K562 (cell line): Measurements from ENCODE around the gene POLRMT. TPM values are rescaled to one million over a fixed set of nuclear protein-coding genes. Genes with fewer than 3 reads are reported as not detected.

ENCODE experiments used
- ATAC-seq: fragments of 200-7000 bp; cut with Tn5 transposase; 3 replicates; pipeline ENCODE4 v1.9.1; 2020; ENCODE audit warnings: moderate library complexity
- BruUV-seq: library from RNA; stranded (reverse); fragments of 400-500 nt; replicated peaks from 2 replicates; lab custom pipeline; 2021; lab: Mats Ljungman, UMichigan
- CTCF ChIA-PET: fragments of 300-600 bp; formaldehyde crosslinking; extraction: SDS; loops from one replicate; lab custom pipeline; 2021; ENCODE audit warnings: low intra/inter-chr PET ratio; lab: Yijun Ruan, JAX
- POLR2A ChIA-PET: fragments of 300-600, 350-650 bp; sonication (Branson Sonifier 250); formaldehyde crosslinking; extraction: SDS; loops from one replicate; lab custom pipeline; 2021; ENCODE audit warnings: antibody characterized with exemption, inconsistent platforms; lab: Yijun Ruan, JAX
- DNase-seq, 4 experiments: peaks; one replicate each; pipeline versions ENCODE4 v3.0.0 to v3.0.0-alpha.2; 2011 to 2018; ENCODE audit warnings: low spot score in 3 of 4, mixed read lengths in 3 of 4; ENCODE audit errors: extremely low read depth in 1 of 4
- FAIRE-seq: peaks from 2 replicates; lab custom pipeline; 2011; peaks lifted over from hg19 to GRCh38; lab: Jason Lieb, UNC
- H2AFZ ChIP-seq: 2 replicates; pipeline ENCODE4 v1.6.0; 2011; ENCODE audit warnings: low read depth, low read length, control low read depth, inconsistent platforms
- H3K27ac ChIP-seq: fragments of 200-600 bp; 3 replicates; pipeline ENCODE4 v1.8.0; 2011; ENCODE audit warnings: low read depth, mild to moderate bottlenecking, control low read depth, inconsistent platforms, low read length, moderate library complexity, mixed read lengths; ENCODE audit errors: extremely low read depth
- H3K27me3 ChIP-seq, 2 experiments: fragments of 300-600 bp in 1 of 2; 2 replicates in 1 of 2; 3 replicates in 1 of 2; pipeline versions ENCODE4 v1.6.0 to v1.8.0; 2011; ENCODE audit warnings: inconsistent platforms in 2 of 2, low read length in 2 of 2, mild to moderate bottlenecking in 1 of 2, mixed read lengths in 1 of 2, moderate library complexity in 1 of 2; ENCODE audit not compliant: control insufficient read depth in 2 of 2, insufficient read depth in 2 of 2
- H3K36me3 ChIP-seq: fragments of 300-600 bp; 3 replicates; pipeline ENCODE4 v1.8.0; 2011; ENCODE audit warnings: mild to moderate bottlenecking, low read length, inconsistent platforms; ENCODE audit not compliant: control insufficient read depth, insufficient read depth
- H3K4me1 ChIP-seq, 2 experiments: fragments of 200-600 bp in 1 of 2; replicated peaks in 1 of 2; 2 replicates in 1 of 2; 3 replicates in 1 of 2; pipeline versions ENCODE4 v1.5.1 to v1.8.0; 2011; ENCODE audit warnings: inconsistent platforms in 2 of 2, low read length in 2 of 2, mild to moderate bottlenecking in 1 of 2, mixed read lengths in 1 of 2, moderate library complexity in 1 of 2; ENCODE audit not compliant: control insufficient read depth in 2 of 2, insufficient read depth in 2 of 2
- H3K4me2 ChIP-seq: 2 replicates; pipeline ENCODE4 v1.6.1; 2011; ENCODE audit warnings: low read length, control low read depth, inconsistent platforms, mixed read lengths; ENCODE audit not compliant: insufficient read depth
- H3K4me3 ChIP-seq: fragments of 200-600 bp; sonication (generic), shearing (Covaris generic); 2 replicates; pipeline ENCODE4 v1.5.1; 2016; ENCODE audit warnings: control low read depth, inconsistent platforms
- H3K79me2 ChIP-seq: fragments of 200-600 bp; 3 replicates; pipeline ENCODE4 v1.8.0; 2011; ENCODE audit warnings: low read length, inconsistent platforms; ENCODE audit not compliant: control insufficient read depth, insufficient read depth
- H3K9ac ChIP-seq, 2 experiments: 2 replicates each; pipeline versions ENCODE4 v1.6.0 to v1.6.1; 2011; ENCODE audit warnings: low read depth in 2 of 2, low read length in 2 of 2, control low read depth in 1 of 2, inconsistent platforms in 1 of 2, mild to moderate bottlenecking in 1 of 2, mixed read lengths in 1 of 2; ENCODE audit not compliant: insufficient read depth in 1 of 2
- H3K9me1 ChIP-seq: one replicate; pipeline ENCODE4 v1.6.0; 2011; ENCODE audit warnings: inconsistent platforms, mild to moderate bottlenecking, low read length, moderate library complexity; ENCODE audit not compliant: control insufficient read depth, insufficient read depth
- H3K9me3 ChIP-seq: replicated peaks from 2 replicates; pipeline ENCODE4 v1.5.1; 2011; ENCODE audit warnings: low read depth, low read length, inconsistent platforms; ENCODE audit not compliant: control insufficient read depth, insufficient read depth
- H4K20me1 ChIP-seq: replicated peaks from 2 replicates; pipeline ENCODE4 v1.6.1; 2011; ENCODE audit warnings: low read length, inconsistent platforms, mixed read lengths; ENCODE audit not compliant: control insufficient read depth, insufficient read depth
- ARNT ChIP-seq, 2 experiments: fragments of 450-650 bp; IDR thresholded peaks; 2 replicates each; pipeline ENCODE4 v1.6.1; 2016; ENCODE audit warnings: mild to moderate bottlenecking in 1 of 2
- ATF1 ChIP-seq, 2 experiments: fragments of 450-650 bp in 1 of 2; IDR thresholded peaks; 2 replicates each; pipeline ENCODE4 v1.6.1; 2016; ENCODE audit warnings: missing compliant biosample characterization in 1 of 2, missing genetic modification characterization in 1 of 2
- RCOR1 ChIP-seq, 2 experiments: IDR thresholded peaks; 2 replicates each; pipeline ENCODE4 v1.6.1; 2012; ENCODE audit warnings: low read depth in 2 of 2, low read length in 2 of 2, borderline replicate concordance in 1 of 2, improper control_type of control experiment in 1 of 2
- ZNF584 ChIP-seq: fragments of 200-800 bp; sonication (Bioruptor generic); IDR thresholded peaks from 2 replicates; pipeline ENCODE4 v1.6.1; 2016; ENCODE audit warnings: low read depth, mild to moderate bottlenecking, missing genetic modification characterization, missing compliant biosample characterization
- WGBS: fragments of 100-300 bp; shearing (Covaris generic); methylation state at CpG from one replicate; pipeline ENCODE4 v1.1.6; 2016; ENCODE audit warnings: low coverage, mixed read lengths; ENCODE audit not compliant: insufficient coverage; ENCODE audit errors: missing lambda C conversion rate; 5-methylcytosine and 5-hydroxymethylcytosine counted together
- in situ Hi-C: fragments of 300-500 bp; cut with MboI; formaldehyde crosslinking; loops from 4 replicates; pipeline ENCODE4 v1.15.0; 2018; ENCODE audit warnings: inconsistent platforms, mixed read lengths
- intact Hi-C: fragments of 100-400 bp; cut with micrococcal nuclease; formaldehyde crosslinking; loops from 2 replicates; pipeline ENCODE4 v1.14.2; 2022
- polyA plus RNA-seq, 8 experiments: library from polyadenylated mRNA; depleted of rRNA in 4 of 8; stranded (reverse) in 5 of 8; unstranded in 3 of 8; fragments of >200 nt; fragmentation: Nextera tagmentation in 2 of 8; fragmentation: Illumina TruSeq in 1 of 8; extraction: Ambion mirVana in 2 of 8; extraction: Trizol in 1 of 8; gene quantifications; 2 replicates each; pipeline versions ENCODE4 v1.2.1 to v1.2.3, GENCODE V29; 2011 to 2014; ENCODE audit warnings: inconsistent platforms in 1 of 8, missing spikeins in 1 of 8
- total RNA-seq, 7 experiments: library from RNA; depleted of rRNA in 6 of 7; stranded (reverse); fragments of >200 nt in 6 of 7; fragmentation: Illumina TruSeq in 2 of 7; extraction: Trizol in 2 of 7; gene quantifications; 2 replicates each; pipeline versions ENCODE4 v1.2.1 to v1.2.3, GENCODE V29; 2011 to 2021; ENCODE audit warnings: low replicate concordance in 1 of 7
- TF ChIP-seq, protein P1 (sequence below), 2 experiments: fragments of 450-650 bp; formaldehyde crosslinking in 1 of 2; IDR thresholded peaks; 2 replicates each; pipeline versions ENCODE4 v1.4.0 to v1.6.1; 2014 to 2020; ENCODE audit warnings: mild to moderate bottlenecking in 2 of 2, borderline replicate concordance in 1 of 2, low read depth in 1 of 2
- TF ChIP-seq, protein P2 (sequence below), 2 experiments: fragments of 250-450 bp in 1 of 2; fragments of 450-650 bp in 1 of 2; sonication (Bioruptor Pico) in 1 of 2; IDR thresholded peaks; 2 replicates each; pipeline versions ENCODE4 v1.6.1 to v1.8.0; 2016 to 2021; ENCODE audit warnings: mild to moderate bottlenecking in 2 of 2, moderate library complexity in 2 of 2, missing compliant biosample characterization in 1 of 2, missing genetic modification characterization in 1 of 2

Gene POLRMT
- total and polyA plus RNA-seq, 9 of the 15 experiments (the other 6 are each of a cell fraction or from before 2014, with no cell fraction given), result 30.3 to 144 (median 68.0) TPM

DNA sequence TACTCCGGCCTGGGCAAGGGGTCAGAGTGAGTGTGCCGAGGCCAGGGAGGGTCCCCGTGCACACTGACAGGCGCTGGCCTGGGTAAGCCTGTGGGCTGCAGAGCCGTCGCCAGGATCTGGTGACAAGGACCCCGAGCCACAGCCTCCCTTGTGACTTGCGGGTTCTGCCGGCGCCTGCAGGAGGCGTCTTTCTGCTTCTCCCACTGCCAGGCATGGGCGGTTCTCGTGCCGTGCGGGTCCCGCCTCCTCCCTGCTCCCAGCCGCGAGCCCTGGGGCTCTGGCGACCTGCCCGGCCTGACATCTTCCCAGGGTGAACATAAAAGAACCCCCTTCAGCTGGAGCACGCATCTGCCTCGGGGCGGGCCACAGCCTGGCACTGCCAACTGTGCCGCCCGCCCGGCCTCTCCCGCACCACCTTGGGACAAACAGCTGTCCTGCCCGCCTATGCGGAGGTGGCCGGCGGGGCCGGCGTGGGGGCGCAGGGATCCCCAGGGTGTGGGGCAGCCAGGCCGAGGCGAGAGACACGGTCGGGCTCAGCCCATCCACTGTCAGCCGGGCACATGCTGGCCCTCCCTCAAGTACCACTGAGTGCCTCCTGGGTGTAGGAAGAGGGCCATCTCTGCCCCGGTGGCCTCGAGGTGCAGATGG, 45.1 kb downstream of the POLRMT start:
- Histone ChIP-seq H3K9me3 (no peaks in the 10 kb centered on the region), H3K9ac (no peak overlapping the region), H3K27ac (no peak overlapping the region), H4K20me1 (peaks cover 21% of the 10 kb centered on the region), H3K9me1 (no peaks in the 10 kb centered on the region), H3K4me3 (no peak overlapping the region), H2AFZ (no peak overlapping the region), H3K79me2 (no peaks in the 10 kb centered on the region), H3K27me3 (peaks cover 0 to 13% of the 10 kb centered on the region in 2 experiments; a peak in 2 of 5 replicates), H3K4me2 (no peak overlapping the region), H3K36me3 (peaks cover 5% of the 10 kb centered on the region; the same call in 1 of the 3 replicates), H3K4me1 (peaks cover 3 to 89% of the 10 kb centered on the region in 2 experiments; a peak in 3 of 5 replicates)
- BruUV-seq, result no TSS peak
- ChIA-PET POLR2A (no interaction called here), CTCF (interaction anchor here (0.5 kb wide), 1 partner anchor 393 kb away, joined by 3 read pairs; no protein-coding TSS in a partner anchor)
- in situ Hi-C loops (no loop called here), intact Hi-C loops (loop anchor here (10.0 kb wide), 2 partner anchors 53 to 147 kb away; partner anchors contain the start of gene CDC34)
- DNase-seq, result peak; percentile 39 to 76 (median 48)
- 41% methylated on average over 27 of the region's 41 CpGs for WGBS
- peak; percentile 44 for FAIRE-seq
- ATAC-seq, result peak; percentile 61
- TF ChIP-seq ZNF584 (CRISPR knock-in tag) (no peak), RCOR1 (IDR thresholded peaks at IDR 0.05; ENCODE audit: borderline replicate concordance in 1 of 2, low read depth in 2 of 2, low read length in 2 of 2) (peak in 1 of 2 experiments; percentile 36; a peak in 1 of 4 replicates), ARNT (IDR thresholded peaks at IDR 0.05) (no peak), ATF1 (CRISPR knock-in tag; IDR thresholded peaks at IDR 0.05) (no peak), ATF1 (tag; IDR thresholded peaks at IDR 0.05) (0 out of 2 replicates have a peak, but pooled peaks have one; percentile 21)
- TF ChIP-seq, protein P1, sequence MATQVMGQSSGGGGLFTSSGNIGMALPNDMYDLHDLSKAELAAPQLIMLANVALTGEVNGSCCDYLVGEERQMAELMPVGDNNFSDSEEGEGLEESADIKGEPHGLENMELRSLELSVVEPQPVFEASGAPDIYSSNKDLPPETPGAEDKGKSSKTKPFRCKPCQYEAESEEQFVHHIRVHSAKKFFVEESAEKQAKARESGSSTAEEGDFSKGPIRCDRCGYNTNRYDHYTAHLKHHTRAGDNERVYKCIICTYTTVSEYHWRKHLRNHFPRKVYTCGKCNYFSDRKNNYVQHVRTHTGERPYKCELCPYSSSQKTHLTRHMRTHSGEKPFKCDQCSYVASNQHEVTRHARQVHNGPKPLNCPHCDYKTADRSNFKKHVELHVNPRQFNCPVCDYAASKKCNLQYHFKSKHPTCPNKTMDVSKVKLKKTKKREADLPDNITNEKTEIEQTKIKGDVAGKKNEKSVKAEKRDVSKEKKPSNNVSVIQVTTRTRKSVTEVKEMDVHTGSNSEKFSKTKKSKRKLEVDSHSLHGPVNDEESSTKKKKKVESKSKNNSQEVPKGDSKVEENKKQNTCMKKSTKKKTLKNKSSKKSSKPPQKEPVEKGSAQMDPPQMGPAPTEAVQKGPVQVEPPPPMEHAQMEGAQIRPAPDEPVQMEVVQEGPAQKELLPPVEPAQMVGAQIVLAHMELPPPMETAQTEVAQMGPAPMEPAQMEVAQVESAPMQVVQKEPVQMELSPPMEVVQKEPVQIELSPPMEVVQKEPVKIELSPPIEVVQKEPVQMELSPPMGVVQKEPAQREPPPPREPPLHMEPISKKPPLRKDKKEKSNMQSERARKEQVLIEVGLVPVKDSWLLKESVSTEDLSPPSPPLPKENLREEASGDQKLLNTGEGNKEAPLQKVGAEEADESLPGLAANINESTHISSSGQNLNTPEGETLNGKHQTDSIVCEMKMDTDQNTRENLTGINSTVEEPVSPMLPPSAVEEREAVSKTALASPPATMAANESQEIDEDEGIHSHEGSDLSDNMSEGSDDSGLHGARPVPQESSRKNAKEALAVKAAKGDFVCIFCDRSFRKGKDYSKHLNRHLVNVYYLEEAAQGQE (IDR thresholded peaks at IDR 0.05; ENCODE audit: borderline replicate concordance), result peak; percentile 22; the same call in 1 of the 2 replicates
- TF ChIP-seq, protein P1 (CRISPR knock-in tag; IDR thresholded peaks at IDR 0.05; ENCODE audit: low read depth), result no peak
- TF ChIP-seq, protein P2, sequence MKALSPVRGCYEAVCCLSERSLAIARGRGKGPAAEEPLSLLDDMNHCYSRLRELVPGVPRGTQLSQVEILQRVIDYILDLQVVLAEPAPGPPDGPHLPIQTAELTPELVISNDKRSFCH (CRISPR knock-in tag; IDR thresholded peaks at IDR 0.05), result no peak
- TF ChIP-seq, protein P2 (tag; IDR thresholded peaks at IDR 0.05), result no peak
